Measurements from ENCODE around the gene CD63. TPM values are rescaled to one million over a fixed set of nuclear protein-coding genes. Genes with fewer than 3 reads are reported as not detected.
A peak's percentile ranks its signal among the peaks of the same experiment; 100 is the strongest.

Gene CD63
- total and polyA plus RNA-seq, 2 donors from 2014 or later, result 1,130 to 1,381 TPM

DNA sequence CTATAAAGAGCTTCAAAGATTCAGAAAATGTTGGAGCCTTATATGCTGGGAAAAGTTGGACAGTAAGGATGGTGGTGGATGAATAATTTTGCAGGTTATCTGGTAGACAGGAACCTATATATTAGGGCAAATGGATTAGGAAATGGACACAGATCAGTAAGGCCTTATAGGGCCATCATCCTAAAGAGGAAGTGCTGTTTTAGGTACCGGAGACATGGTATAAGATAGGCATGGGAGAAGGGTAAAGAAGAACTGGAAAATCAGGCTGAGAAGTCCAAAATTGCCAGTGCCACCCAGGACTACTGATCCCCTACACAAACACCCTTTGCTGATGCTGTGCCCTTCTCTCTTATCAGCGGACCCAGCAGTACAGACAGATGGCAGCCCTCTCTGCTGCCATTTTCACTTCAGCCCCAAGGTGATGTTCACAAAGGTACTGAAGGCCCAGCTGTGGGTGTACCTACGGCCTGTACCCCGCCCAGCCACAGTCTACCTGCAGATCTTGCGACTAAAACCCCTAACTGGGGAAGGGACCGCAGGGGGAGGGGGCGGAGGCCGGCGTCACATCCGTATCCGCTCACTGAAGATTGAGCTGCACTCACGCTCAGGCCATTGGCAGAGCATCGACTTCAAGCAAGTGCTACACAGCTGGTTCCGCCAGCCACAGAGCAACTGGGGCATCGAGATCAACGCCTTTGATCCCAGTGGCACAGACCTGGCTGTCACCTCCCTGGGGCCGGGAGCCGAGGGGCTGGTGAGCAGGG lies 19.6 kb upstream of the CD63 start:
- no peak for DNase-seq
- intact Hi-C loops (cut with DNase I), result loop anchor here (10.0 kb wide), 1 partner anchor 46 kb away; no protein-coding TSS in a partner anchor
- no peak for FAIRE-seq

DNA sequence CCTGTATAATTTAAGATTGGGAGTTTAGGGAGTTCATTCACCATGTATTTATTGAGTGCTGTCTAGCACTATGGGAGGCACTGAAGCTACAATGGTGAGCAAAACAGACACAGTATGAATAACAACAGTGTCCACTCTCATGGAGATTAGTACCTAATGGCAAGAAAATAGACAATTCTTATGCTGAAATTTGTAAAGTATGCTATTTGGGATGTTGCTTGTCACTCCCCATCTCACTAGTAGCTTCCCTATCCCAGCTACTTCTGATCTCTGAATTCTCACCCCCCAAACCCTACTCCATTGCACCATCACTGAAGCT lies 18.1 kb upstream of the CD63 start:
- peaks cover 2 to 15% (median 4%) of the 10 kb centered on the region in 3 donors for H3K4me1 ChIP-seq (ENCODE audit: control insufficient read depth in 2 of 3, insufficient read depth in 2 of 3, low read depth in 1 of 3, low read length in 3 of 3)
- TF ChIP-seq, protein P1, sequence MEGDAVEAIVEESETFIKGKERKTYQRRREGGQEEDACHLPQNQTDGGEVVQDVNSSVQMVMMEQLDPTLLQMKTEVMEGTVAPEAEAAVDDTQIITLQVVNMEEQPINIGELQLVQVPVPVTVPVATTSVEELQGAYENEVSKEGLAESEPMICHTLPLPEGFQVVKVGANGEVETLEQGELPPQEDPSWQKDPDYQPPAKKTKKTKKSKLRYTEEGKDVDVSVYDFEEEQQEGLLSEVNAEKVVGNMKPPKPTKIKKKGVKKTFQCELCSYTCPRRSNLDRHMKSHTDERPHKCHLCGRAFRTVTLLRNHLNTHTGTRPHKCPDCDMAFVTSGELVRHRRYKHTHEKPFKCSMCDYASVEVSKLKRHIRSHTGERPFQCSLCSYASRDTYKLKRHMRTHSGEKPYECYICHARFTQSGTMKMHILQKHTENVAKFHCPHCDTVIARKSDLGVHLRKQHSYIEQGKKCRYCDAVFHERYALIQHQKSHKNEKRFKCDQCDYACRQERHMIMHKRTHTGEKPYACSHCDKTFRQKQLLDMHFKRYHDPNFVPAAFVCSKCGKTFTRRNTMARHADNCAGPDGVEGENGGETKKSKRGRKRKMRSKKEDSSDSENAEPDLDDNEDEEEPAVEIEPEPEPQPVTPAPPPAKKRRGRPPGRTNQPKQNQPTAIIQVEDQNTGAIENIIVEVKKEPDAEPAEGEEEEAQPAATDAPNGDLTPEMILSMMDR (IDR thresholded peaks at IDR 0.05; ENCODE audit: borderline replicate concordance, extremely low read depth, insufficient read depth), result no peak
- H3K9me3 ChIP-seq (ENCODE audit: control insufficient read depth in 2 of 3, insufficient read depth in 1 of 3, low read length in 3 of 3), result no peaks in the 10 kb centered on the region
- H3K9ac ChIP-seq (ENCODE audit: low read length in 3 of 3), result no peak overlapping the region
- peaks cover 0 to 5% (median 3%) of the 10 kb centered on the region in 3 donors for H3K36me3 ChIP-seq (ENCODE audit: control insufficient read depth in 2 of 3, insufficient read depth in 3 of 3, low read length in 3 of 3)
- no peaks in the 10 kb centered on the region for H3K27me3 ChIP-seq (ENCODE audit: control insufficient read depth, insufficient read depth, low read length)
- no peak for DNase-seq
- no peak for FAIRE-seq
- no peak overlapping the region for H3K27ac ChIP-seq (ENCODE audit: low read depth in 2 of 2, low read length in 2 of 2)
- no peak overlapping the region for H3K4me3 ChIP-seq (ENCODE audit: low read length in 3 of 3)
- intact Hi-C loops (cut with DNase I), result loop anchor here (10.0 kb wide), 1 partner anchor 48 kb away; no protein-coding TSS in a partner anchor

More for the DNA sequence above, 19.6 kb upstream of the CD63 start:
- peaks cover 0 to 13% (median 9%) of the 10 kb centered on the region in 3 donors for H3K36me3 ChIP-seq (ENCODE audit: control insufficient read depth in 2 of 3, insufficient read depth in 3 of 3, low read length in 3 of 3)
- TF ChIP-seq, protein P1 (IDR thresholded peaks at IDR 0.05; ENCODE audit: borderline replicate concordance, extremely low read depth, insufficient read depth), result no peak
- peaks cover 0 to 11% (median 4%) of the 10 kb centered on the region in 3 donors for H3K4me1 ChIP-seq (ENCODE audit: control insufficient read depth in 2 of 3, insufficient read depth in 2 of 3, low read depth in 1 of 3, low read length in 3 of 3)
- H3K4me3 ChIP-seq (ENCODE audit: low read length in 3 of 3), result no peak overlapping the region
- H3K27me3 ChIP-seq (ENCODE audit: control insufficient read depth, insufficient read depth, low read length), result no peaks in the 10 kb centered on the region
- no peak overlapping the region for H3K27ac ChIP-seq (ENCODE audit: low read depth in 2 of 2, low read length in 2 of 2)
- no peaks in the 10 kb centered on the region for H3K9me3 ChIP-seq (ENCODE audit: control insufficient read depth in 2 of 3, insufficient read depth in 1 of 3, low read length in 3 of 3)
- no peak overlapping the region for H3K9ac ChIP-seq (ENCODE audit: low read length in 3 of 3)

DNA sequence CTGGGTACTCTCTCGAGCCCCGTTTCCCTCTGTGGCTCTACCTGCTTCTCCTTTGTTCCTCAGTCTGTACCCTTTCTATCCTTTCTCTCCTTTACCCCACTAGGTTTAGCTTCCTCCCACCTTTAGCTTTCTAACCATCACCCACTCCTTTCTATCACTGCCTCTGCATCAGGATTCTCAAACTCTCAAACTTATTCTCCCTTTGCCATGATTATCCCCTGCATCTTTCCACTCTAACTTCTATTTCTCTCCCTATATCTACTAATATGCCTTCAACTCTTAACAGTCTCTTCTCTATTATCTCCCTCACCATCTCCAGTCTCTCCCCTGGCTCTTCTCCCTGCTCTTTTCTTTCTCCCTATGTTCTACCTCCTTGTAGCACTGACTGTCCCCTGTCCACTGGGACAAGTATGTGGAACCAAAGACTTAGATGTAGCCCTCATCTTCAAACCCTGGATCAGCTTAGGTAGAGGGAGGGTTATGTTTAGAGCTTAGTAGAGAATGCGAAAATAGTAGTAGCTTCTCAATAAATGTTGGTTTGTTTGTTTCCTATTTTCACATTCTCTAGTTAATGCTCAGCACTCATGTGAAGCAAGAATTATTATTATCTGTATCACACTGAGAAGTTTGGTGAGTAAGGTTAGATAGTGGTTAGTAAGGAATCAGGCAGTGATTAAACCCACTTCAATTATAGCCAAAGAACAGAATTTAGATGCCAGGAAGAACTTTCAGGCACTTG lies 17.5 kb upstream of the CD63 start:
- Histone ChIP-seq H3K9me3 (ENCODE audit: control insufficient read depth in 2 of 3, insufficient read depth in 1 of 3, low read length in 3 of 3) (no peaks in the 10 kb centered on the region), H3K9ac (ENCODE audit: low read length in 3 of 3) (no peak overlapping the region), H3K27me3 (ENCODE audit: control insufficient read depth, insufficient read depth, low read length) (no peaks in the 10 kb centered on the region), H3K36me3 (ENCODE audit: control insufficient read depth in 2 of 3, insufficient read depth in 3 of 3, low read length in 3 of 3) (peaks cover 0 to under 1% (median 0%) of the 10 kb centered on the region in 3 donors), H3K4me3 (ENCODE audit: low read length in 3 of 3) (peak overlapping the region in 1 of 3 donors; percentile 15), H3K27ac (ENCODE audit: low read depth in 2 of 2, low read length in 2 of 2) (no peak overlapping the region), H3K4me1 (ENCODE audit: control insufficient read depth in 2 of 3, insufficient read depth in 2 of 3, low read depth in 1 of 3, low read length in 3 of 3) (peaks cover 2 to 15% (median 4%) of the 10 kb centered on the region in 3 donors)
- FAIRE-seq (no peak), DNase-seq (no peak)
- intact Hi-C loops (cut with DNase I), result loop anchor here (10.0 kb wide), 1 partner anchor 48 kb away; no protein-coding TSS in a partner anchor
- TF ChIP-seq, protein P1 (IDR thresholded peaks at IDR 0.05; ENCODE audit: borderline replicate concordance, extremely low read depth, insufficient read depth), result no peak

Measured in kidney (tissue), 14 donors.